Germinal center (tissue), 1 donor: ENCODE results near the gene SOWAHA.

Experiments
- DNase-seq: peaks from one replicate; pipeline ENCODE4 v3.0.0; 2012; ENCODE audit warnings: mixed read lengths, low spot score

Gene SOWAHA

GRCh38 chr5:132808866-132809265 is 4.2 kb upstream of the SOWAHA start:
- no peak for DNase-seq

GRCh38 chr5:132810605-132811004 is 2.5 kb upstream of the SOWAHA start:
- DNase-seq: no peak

GRCh38 chr5:132812123-132812765 is 858 bp upstream of the SOWAHA start:
- no peak for DNase-seq

- peak; percentile 51 for DNase-seq
These were observed 749 bp downstream of the SOWAHA start for GRCh38 chr5:132813599-132814502.

GRCh38 chr5:132814503-132815294 is 1.6 kb downstream of the SOWAHA start:
- no peak for DNase-seq

- DNase-seq: no peak
These were observed 2.4 kb downstream of the SOWAHA start for GRCh38 chr5:132815454-132815853.

- DNase-seq: no peak
These were observed 3.0 kb downstream of the SOWAHA start for GRCh38 chr5:132816083-132816482.

GRCh38 chr5:132816554-132816953 is 3.5 kb downstream of the SOWAHA start:
- DNase-seq: no peak

GRCh38 chr5:132817011-132817410 is 3.9 kb downstream of the SOWAHA start:
- no peak for DNase-seq

- DNase-seq: peak; percentile 32
These were observed 6.4 kb downstream of the SOWAHA start for GRCh38 chr5:132819468-132819867.

- DNase-seq: peak; percentile 89
These were observed 7.2 kb downstream of the SOWAHA start for GRCh38 chr5:132820162-132820754.

- DNase-seq: no peak
These were observed 8.2 kb downstream of the SOWAHA start for GRCh38 chr5:132821350-132821749.

GRCh38 chr5:132821791-132822190 is 8.7 kb downstream of the SOWAHA start:
- no peak for DNase-seq

- DNase-seq: no peak
These were observed 9.8 kb downstream of the SOWAHA start for GRCh38 chr5:132822650-132823480.

GRCh38 chr5:132823481-132824050 is 10.5 kb downstream of the SOWAHA start:
- DNase-seq: no peak

- no peak for DNase-seq
These were observed 11.3 kb downstream of the SOWAHA start for GRCh38 chr5:132824426-132824825.

- no peak for DNase-seq
These were observed 12.1 kb downstream of the SOWAHA start for GRCh38 chr5:132825033-132825833.

GRCh38 chr5:132825834-132826391 is 12.8 kb downstream of the SOWAHA start:
- no peak for DNase-seq

- no peak for DNase-seq
These were observed 13.5 kb downstream of the SOWAHA start for GRCh38 chr5:132826424-132827082.
